ENCODE results near the gene DUS2. TPM values are rescaled to one million over a fixed set of nuclear protein-coding genes. Genes with fewer than 3 reads are reported as not detected.

Gene DUS2
- total RNA-seq, 1 donor from 2014 or later = 13.7 TPM

- DNase-seq = no peak
These were observed 55.0 kb downstream of the DUS2 start for GRCh38 chr16:68077866-68078700.

GRCh38 chr16:68078701-68079375 is 55.8 kb downstream of the DUS2 start:
- no peak for DNase-seq

GRCh38 chr16:68079376-68079625 is 56.2 kb downstream of the DUS2 start:
- no peak for DNase-seq

- DNase-seq = no peak
These were observed 56.7 kb downstream of the DUS2 start for GRCh38 chr16:68079626-68080344.

GRCh38 chr16:68081861-68082628 is 59.0 kb downstream of the DUS2 start:
- DNase-seq = no peak

- no peak for DNase-seq
These were observed 59.6 kb downstream of the DUS2 start for GRCh38 chr16:68082629-68083238.

GRCh38 chr16:68083239-68083781 is 60.2 kb downstream of the DUS2 start:
- no peak for DNase-seq

GRCh38 chr16:68083861-68084503 is 60.9 kb downstream of the DUS2 start:
- peak; percentile 39 for DNase-seq

GRCh38 chr16:68084504-68085258 is 61.6 kb downstream of the DUS2 start:
- DNase-seq = peak; percentile 96

- peak; percentile 99 for DNase-seq
These were observed 62.4 kb downstream of the DUS2 start, which contains the start of gene NFATC3 for GRCh38 chr16:68085259-68086071. Gene NFATC3, plus strand, starts transcription at chr16:68085370. Its CDS starts 312 bp downstream, at chr16:68085682.

- peak; percentile 53 for DNase-seq
These were observed 63.3 kb downstream of the DUS2 start for GRCh38 chr16:68086336-68086841.

GRCh38 chr16:68086860-68087268 is 63.8 kb downstream of the DUS2 start:
- no peak for DNase-seq

GRCh38 chr16:68087688-68088087 is 64.6 kb downstream of the DUS2 start:
- DNase-seq = no peak

- DNase-seq = no peak
These were observed 65.3 kb downstream of the DUS2 start for GRCh38 chr16:68088130-68088972.

- no peak for DNase-seq
These were observed 66.0 kb downstream of the DUS2 start for GRCh38 chr16:68089067-68089466.

- DNase-seq = no peak
These were observed 67.0 kb downstream of the DUS2 start for GRCh38 chr16:68090130-68090529.

- no peak for DNase-seq
These were observed 67.4 kb downstream of the DUS2 start for GRCh38 chr16:68090533-68090932.
